HG03354 (cell line): Measurements from ENCODE around the gene BTAF1.
"Not testable (repeated sequence)": the region's sequence is repeated elsewhere in the genome, so short reads cannot be mapped to it uniquely, and the experiment has no call there.

Source experiments
- ATAC-seq: cut with Tn5 transposase; IDR thresholded peaks from one replicate; pipeline ENCODE4 v1.9.1; 2021; ENCODE audit warnings: mild to moderate bottlenecking; ENCODE audit not compliant: unreplicated experiment, poor library complexity, severe bottlenecking

The BTAF1 gene

GRCh38 chr10:92031580-92031979, 108.0 kb downstream of the BTAF1 start:
- no peak for ATAC-seq

GRCh38 chr10:92033070-92033469, 109.5 kb downstream of the BTAF1 start:
- ATAC-seq = not testable (repeated sequence)

GRCh38 chr10:92038949-92039348, 115.4 kb downstream of the BTAF1 start:
- ATAC-seq = no peak

- ATAC-seq = no peak
Measured at GRCh38 chr10:92042541-92042940, 119.0 kb downstream of the BTAF1 start.

- ATAC-seq = no peak
Measured at GRCh38 chr10:92045641-92046106, 122.1 kb downstream of the BTAF1 start.

GRCh38 chr10:92047215-92047614, 123.6 kb downstream of the BTAF1 start:
- ATAC-seq = no peak

- ATAC-seq = no peak
Measured at GRCh38 chr10:92052088-92052487, 128.5 kb downstream of the BTAF1 start.

- no peak for ATAC-seq
Measured at GRCh38 chr10:92052741-92053140, 129.2 kb downstream of the BTAF1 start.

- ATAC-seq = no peak
Measured at GRCh38 chr10:92054807-92055206, 131.2 kb downstream of the BTAF1 start.

- ATAC-seq = no peak
Measured at GRCh38 chr10:92062273-92062672, 138.7 kb downstream of the BTAF1 start.

GRCh38 chr10:92064506-92064905, 140.9 kb downstream of the BTAF1 start:
- ATAC-seq = no peak

- ATAC-seq = no peak
Measured at GRCh38 chr10:92066386-92066785, 142.8 kb downstream of the BTAF1 start.

- no peak for ATAC-seq
Measured at GRCh38 chr10:92068900-92069299, 145.3 kb downstream of the BTAF1 start.

- no peak for ATAC-seq
Measured at GRCh38 chr10:92074126-92074887, 150.7 kb downstream of the BTAF1 start.

GRCh38 chr10:92075829-92076228, 152.3 kb downstream of the BTAF1 start:
- no peak for ATAC-seq

GRCh38 chr10:92076722-92077121, 153.2 kb downstream of the BTAF1 start:
- no peak for ATAC-seq

- no peak for ATAC-seq
Measured at GRCh38 chr10:92079003-92079402, 155.4 kb downstream of the BTAF1 start.
